ENCODE measurements around the gene ANXA11. TPM values are rescaled to one million over a fixed set of nuclear protein-coding genes. Genes with fewer than 3 reads are reported as not detected.
A peak's percentile ranks its signal among the peaks of the same experiment; 100 is the strongest.

Gene ANXA11
- total and polyA plus RNA-seq, 2 of the 8 experiments (the other 6 are each of a cell fraction or from before 2014, with no cell fraction given), result 40.5 to 84.9 TPM

- ChIA-PET POLR2A (ENCODE audit: partially characterized antibody) (interaction anchor here (0.7 to 1.9 kb wide), 5 partner anchors 9 to 181 kb away, joined by 3 to 6 read pairs (median 5); no protein-coding TSS in a partner anchor), CTCF (ENCODE audit: partially characterized antibody) (interaction anchor here (1.0 to 7.6 kb wide), 17 partner anchors 8 to 113 kb away, joined by 3 to 66 read pairs (median 8); no protein-coding TSS in a partner anchor)
- H3K27ac ChIP-seq (ENCODE audit: low read depth, low read length), result no peak overlapping the region
- no peak overlapping the region for H3K23ac ChIP-seq (ENCODE audit: insufficient read length)
- no peak overlapping the region for H2BK20ac ChIP-seq (ENCODE audit: low read length)
- no peaks in the 10 kb centered on the region for H4K20me1 ChIP-seq (replicated peaks in 1 of 2; ENCODE audit: control insufficient read depth in 1 of 2, insufficient read depth in 2 of 2, low read length in 2 of 2)
- H3K4me1 ChIP-seq (replicated peaks in 1 of 4; ENCODE audit: control insufficient read depth in 3 of 4, insufficient read depth in 4 of 4, low read length in 3 of 4), result peaks cover 2 to 8% (median 6%) of the 10 kb centered on the region in 4 experiments; a peak in 5 of 7 replicates
- no peak overlapping the region for H3K4ac ChIP-seq (replicated peaks; ENCODE audit: insufficient read length, low read depth, low read length)
- H3K56ac ChIP-seq (replicated peaks; ENCODE audit: insufficient read length, low read depth, low read length), result no peak overlapping the region
- no peak overlapping the region for H2BK5ac ChIP-seq (ENCODE audit: low read depth, low read length)
- no peak overlapping the region for H3K14ac ChIP-seq (ENCODE audit: insufficient read length)
- no peak overlapping the region for H2BK120ac ChIP-seq (replicated peaks; ENCODE audit: low read depth, low read length)
- 89% methylated on average over 17 of the region's 17 CpGs; no CpG with 5 or more reads in 1 of the 2 experiments for WGBS, 2 experiments (ENCODE audit: extremely low coverage in 1 of 2, insufficient coverage in 1 of 2, insufficient read length in 1 of 2, insufficient replicate concordance in 2 of 2, low coverage in 1 of 2, low lambda C conversion rate in 2 of 2, missing lambda C conversion rate in 1 of 2)
- no peaks in the 10 kb centered on the region for H3K9me3 ChIP-seq (ENCODE audit: insufficient read depth in 2 of 2, low read depth in 1 of 2, low read length in 1 of 2)
- no peaks in the 10 kb centered on the region for H3K23me2 ChIP-seq (ENCODE audit: low read depth, low read length)
- H2BK15ac ChIP-seq (ENCODE audit: low read length), result 0 out of 2 replicates have a peak overlapping the region, but pooled peaks have one; percentile 10
- H3K79me2 ChIP-seq (ENCODE audit: control insufficient read depth in 1 of 2, insufficient read depth in 2 of 2, low read length in 2 of 2), result no peaks in the 10 kb centered on the region
- H4K5ac ChIP-seq (ENCODE audit: insufficient read length, low read depth, low read length), result no peak overlapping the region
- no peak overlapping the region for H2BK12ac ChIP-seq (ENCODE audit: low read depth, low read length)
- H3K18ac ChIP-seq (ENCODE audit: extremely low read depth, low read length), result 0 out of 2 replicates have a peak overlapping the region, but pooled peaks have one; percentile 32
- no peak overlapping the region for H3K9ac ChIP-seq (replicated peaks in 1 of 4; ENCODE audit: extremely low read depth in 1 of 4, low read depth in 3 of 4, low read length in 3 of 4)
- no peak overlapping the region for H3K4me2 ChIP-seq (ENCODE audit: insufficient read depth in 1 of 2, low read depth in 2 of 2, low read length in 2 of 2)
- H3K27me3 ChIP-seq (replicated peaks in 1 of 4; ENCODE audit: control insufficient read depth in 3 of 4, extremely low read depth in 1 of 4, insufficient read depth in 3 of 4, low read length in 3 of 4), result no peaks in the 10 kb centered on the region
- no peak overlapping the region for H2AK5ac ChIP-seq (ENCODE audit: low read depth, low read length)
- no peaks in the 10 kb centered on the region; the same call in 1 of the 2 replicates for H3K79me1 ChIP-seq (ENCODE audit: low read depth, low read length)
- no peak for FAIRE-seq
- no peak overlapping the region; the same call in 1 of the 2 replicates for H4K8ac ChIP-seq (ENCODE audit: extremely low read depth, insufficient read depth, low read length)
- no peak overlapping the region for H3K4me3 ChIP-seq (ENCODE audit: extremely low read depth in 1 of 4, insufficient read depth in 2 of 4, low read depth in 3 of 4, low read length in 4 of 4)
- H3K36me3 ChIP-seq (ENCODE audit: control insufficient read depth in 2 of 4, insufficient read depth in 4 of 4, low read length in 3 of 4), result peaks cover 4 to 14% (median 9%) of the 10 kb centered on the region in 4 experiments; a peak in 6 of 8 replicates
- H2AFZ ChIP-seq (ENCODE audit: low read length), result no peak overlapping the region
- no peak for DNase-seq (ENCODE audit: low read depth in 1 of 2, low spot score in 2 of 2)
- no peak overlapping the region for H4K91ac ChIP-seq (replicated peaks; ENCODE audit: insufficient read length, low read length)
- TF ChIP-seq SIX5 (IDR thresholded peaks at IDR 0.05; ENCODE audit: low read depth, low read length) (no peak), CTCF (IDR thresholded peaks at IDR 0.05; ENCODE audit: control extremely low read depth in 1 of 3, insufficient read depth in 1 of 3, low read depth in 1 of 3, low read length in 3 of 3) (no peak), POLR2AphosphoS5 (IDR thresholded peaks at IDR 0.05; ENCODE audit: low read depth, low read length) (no peak), EP300 (IDR thresholded peaks at IDR 0.05; ENCODE audit: borderline replicate concordance in 1 of 2, low read depth in 2 of 2, low read length in 2 of 2) (no peak), CEBPB (IDR thresholded peaks at IDR 0.05; ENCODE audit: low read depth, low read length) (no peak), SIRT6 (IDR thresholded peaks at IDR 0.05; ENCODE audit: low read length) (no peak), ZNF274 (IDR thresholded peaks at IDR 0.05; ENCODE audit: borderline replicate concordance, extremely low read depth, low read length) (no peak), PHF8 (conservative IDR thresholded peaks at IDR 0.05; ENCODE audit: low read depth, low read length) (no peak)
These were observed 44.7 kb downstream of the ANXA11 start for GRCh38 chr10:80160361-80161320.
